Measurements from ENCODE around the gene PRKG1.

DNA sequence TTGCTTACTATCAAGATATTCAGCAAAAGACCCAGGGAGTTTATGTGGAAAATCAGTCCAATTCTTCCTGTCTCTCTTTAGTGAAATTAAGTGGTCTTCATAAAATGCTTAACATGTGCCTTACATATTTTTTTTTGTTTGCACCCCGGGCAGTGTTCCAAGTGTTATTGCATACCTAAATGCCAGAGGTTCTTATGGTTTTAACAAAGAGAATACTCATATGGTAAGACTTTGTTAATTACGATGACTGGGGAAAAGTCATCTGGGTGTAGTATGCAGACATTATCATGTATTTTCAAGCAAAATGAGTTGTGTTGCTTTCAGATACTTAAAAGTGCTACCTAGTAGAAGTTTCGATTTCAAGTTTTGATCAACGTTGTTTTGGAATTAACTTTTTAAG lies 82.6 kb downstream of the PRKG1 start:
- TF ChIP-seq, protein P1, sequence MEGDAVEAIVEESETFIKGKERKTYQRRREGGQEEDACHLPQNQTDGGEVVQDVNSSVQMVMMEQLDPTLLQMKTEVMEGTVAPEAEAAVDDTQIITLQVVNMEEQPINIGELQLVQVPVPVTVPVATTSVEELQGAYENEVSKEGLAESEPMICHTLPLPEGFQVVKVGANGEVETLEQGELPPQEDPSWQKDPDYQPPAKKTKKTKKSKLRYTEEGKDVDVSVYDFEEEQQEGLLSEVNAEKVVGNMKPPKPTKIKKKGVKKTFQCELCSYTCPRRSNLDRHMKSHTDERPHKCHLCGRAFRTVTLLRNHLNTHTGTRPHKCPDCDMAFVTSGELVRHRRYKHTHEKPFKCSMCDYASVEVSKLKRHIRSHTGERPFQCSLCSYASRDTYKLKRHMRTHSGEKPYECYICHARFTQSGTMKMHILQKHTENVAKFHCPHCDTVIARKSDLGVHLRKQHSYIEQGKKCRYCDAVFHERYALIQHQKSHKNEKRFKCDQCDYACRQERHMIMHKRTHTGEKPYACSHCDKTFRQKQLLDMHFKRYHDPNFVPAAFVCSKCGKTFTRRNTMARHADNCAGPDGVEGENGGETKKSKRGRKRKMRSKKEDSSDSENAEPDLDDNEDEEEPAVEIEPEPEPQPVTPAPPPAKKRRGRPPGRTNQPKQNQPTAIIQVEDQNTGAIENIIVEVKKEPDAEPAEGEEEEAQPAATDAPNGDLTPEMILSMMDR (IDR thresholded peaks at IDR 0.05), result no peak
- no peak for TF ChIP-seq ZFX (IDR thresholded peaks at IDR 0.05; ENCODE audit: borderline replicate concordance)
